ENCODE data around the gene ZNF407. TPM values are rescaled to one million over a fixed set of nuclear protein-coding genes. Genes with fewer than 3 reads are reported as not detected.

Gene ZNF407
- total RNA-seq, 1 donor from 2014 or later, result 23.5 TPM

GRCh38 chr18:74869904-74870863 is 272.5 kb downstream of the ZNF407 start:
- intact Hi-C loops (cut with micrococcal nuclease), result no loop called here

- intact Hi-C loops (cut with micrococcal nuclease), result no loop called here
These were observed 273.3 kb downstream of the ZNF407 start for GRCh38 chr18:74870950-74871349.

DNA sequence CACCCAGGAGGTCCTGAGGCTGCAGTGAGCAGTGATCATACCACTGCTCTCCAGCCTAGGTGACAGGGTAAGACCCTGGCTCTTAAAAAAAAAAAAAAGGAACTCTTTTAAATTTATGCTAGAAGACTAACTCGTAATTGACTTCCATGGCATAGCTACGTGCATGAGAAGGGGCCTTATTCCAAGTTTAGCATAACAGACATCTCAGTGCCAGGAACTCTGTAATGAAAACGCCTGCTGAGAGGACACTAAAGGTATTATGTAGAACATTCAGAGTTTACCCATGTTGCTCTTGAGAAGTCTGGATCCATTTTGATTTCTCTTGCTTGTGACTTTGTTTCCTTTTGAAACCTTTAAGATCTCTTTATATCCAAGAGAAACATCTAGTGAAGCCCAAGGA is 276.0 kb downstream of the ZNF407 start:
- intact Hi-C loops (cut with micrococcal nuclease), result no loop called here

- intact Hi-C loops (cut with micrococcal nuclease), result no loop called here
These were observed 276.7 kb downstream of the ZNF407 start for GRCh38 chr18:74874351-74874750.

DNA sequence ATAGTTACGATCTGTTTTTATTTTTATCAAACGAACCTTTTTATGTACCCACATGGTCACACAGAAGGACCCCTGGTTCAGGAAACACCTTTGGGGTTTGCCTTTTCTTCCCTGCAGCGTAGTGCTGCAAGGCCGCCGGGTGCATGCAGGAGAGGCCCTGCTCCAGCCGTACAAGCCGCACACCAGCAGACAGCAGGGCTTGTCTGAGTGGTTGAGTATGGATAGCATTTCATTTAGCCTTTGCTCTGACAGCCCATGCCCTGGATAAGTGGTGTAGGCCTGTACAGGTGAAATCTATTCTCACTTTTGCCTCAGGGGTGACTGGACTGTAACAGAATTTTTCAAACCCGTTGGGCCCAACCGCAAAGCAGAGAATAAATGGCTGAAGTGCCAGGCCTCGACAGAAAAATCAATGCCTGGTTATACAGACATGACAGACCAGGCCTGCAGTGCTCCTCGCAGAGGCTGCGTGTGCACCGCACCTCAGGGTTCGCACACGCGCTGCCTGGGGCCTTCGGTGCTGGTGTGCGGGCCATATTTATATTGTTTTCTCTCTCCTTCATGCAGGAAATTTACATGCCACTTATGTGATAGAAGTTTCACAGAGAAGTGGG is 279.1 kb downstream of the ZNF407 start:
- intact Hi-C loops (cut with micrococcal nuclease), result no loop called here

DNA sequence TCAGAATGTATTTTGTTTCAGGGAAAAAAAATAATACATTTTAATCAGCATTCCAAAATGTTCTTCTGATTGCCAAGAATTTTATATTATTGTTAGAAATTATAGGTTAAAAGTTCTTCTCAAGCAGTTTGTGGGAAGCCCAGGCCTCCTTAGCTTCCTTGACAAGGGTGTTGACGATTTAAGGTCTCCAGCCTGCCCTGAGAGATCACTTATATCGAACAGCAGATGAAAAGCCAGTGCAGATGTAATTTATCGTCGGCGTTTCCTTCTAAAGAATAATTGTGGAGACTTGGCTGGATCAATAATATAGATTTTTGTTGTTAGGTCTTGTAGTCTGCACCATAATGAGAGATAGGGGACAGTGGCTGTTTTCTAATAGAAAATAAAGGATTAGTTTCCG is 280.6 kb downstream of the ZNF407 start:
- intact Hi-C loops (cut with micrococcal nuclease), result no loop called here

DNA sequence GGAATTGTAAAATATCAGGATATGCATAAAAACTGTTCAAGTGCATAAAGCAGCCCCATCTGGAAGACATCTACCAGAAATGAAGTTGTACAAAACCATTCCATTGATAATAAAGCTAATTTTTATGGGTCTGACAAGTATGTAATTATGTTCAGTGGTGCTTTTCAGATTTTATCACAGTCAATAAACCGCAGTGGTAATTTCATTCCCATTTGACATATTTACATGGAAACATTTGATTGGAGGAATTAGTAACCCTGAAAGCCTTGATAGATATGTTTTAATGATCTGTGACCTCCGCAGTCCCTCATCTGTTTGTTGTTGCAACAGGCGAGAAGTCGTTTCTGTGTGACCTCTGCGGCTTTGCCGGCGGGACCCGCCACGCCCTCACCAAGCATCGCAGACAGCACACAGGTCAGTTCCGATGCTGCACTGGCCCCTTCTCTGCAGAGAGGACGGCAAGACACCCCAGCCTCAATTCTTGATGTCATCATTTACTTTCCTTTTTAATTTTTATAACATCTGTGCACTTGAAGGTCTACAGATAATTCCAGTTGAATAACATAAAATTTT is 283.1 kb downstream of the ZNF407 start:
- intact Hi-C loops (cut with micrococcal nuclease), result no loop called here

GRCh38 chr18:74892066-74892627 is 294.5 kb downstream of the ZNF407 start:
- intact Hi-C loops (cut with micrococcal nuclease), result loop anchor here (10.0 kb wide), 1 partner anchor 353 kb away; no protein-coding TSS in a partner anchor

GRCh38 chr18:74895686-74896085 is 298.0 kb downstream of the ZNF407 start:
- intact Hi-C loops (cut with micrococcal nuclease), result loop anchor here (1.0 to 10.0 kb wide), 8 partner anchors 55 to 584 kb away; no protein-coding TSS in a partner anchor

GRCh38 chr18:74896390-74896991 is 298.8 kb downstream of the ZNF407 start:
- intact Hi-C loops (cut with micrococcal nuclease), result loop anchor here (1.0 to 10.0 kb wide), 8 partner anchors 54 to 583 kb away; no protein-coding TSS in a partner anchor

DNA sequence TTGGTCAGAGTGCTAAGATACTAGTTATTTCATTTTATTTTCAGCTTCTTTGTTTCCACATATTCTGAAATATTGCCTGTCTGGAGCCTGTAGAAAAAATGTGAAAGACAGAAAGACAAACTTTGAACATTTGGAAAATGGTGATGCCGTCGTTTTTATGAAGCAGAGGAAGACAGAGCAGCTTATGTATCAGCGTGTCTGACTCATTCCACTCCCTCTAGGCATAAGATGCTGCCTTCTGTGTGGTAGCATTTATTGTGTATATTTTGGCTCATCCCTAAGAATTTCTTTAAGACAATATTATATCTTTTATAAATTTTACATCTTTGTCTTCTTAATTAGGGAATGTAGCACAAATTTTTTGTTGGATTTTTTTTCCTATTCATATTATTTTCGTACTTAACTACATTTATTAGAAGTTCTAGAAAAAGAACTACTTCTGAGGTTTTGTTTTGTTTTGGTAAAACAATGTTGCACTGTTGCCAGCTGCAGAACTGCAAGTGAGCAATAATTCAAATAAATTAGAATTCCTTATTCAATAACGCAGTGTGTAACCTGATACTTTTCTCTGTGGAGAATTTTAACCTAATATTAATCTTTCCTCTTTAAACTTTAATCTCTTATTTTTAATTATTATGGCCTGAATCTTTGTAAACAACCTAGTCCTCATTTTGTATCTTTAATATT is 300.4 kb downstream of the ZNF407 start:
- intact Hi-C loops (cut with micrococcal nuclease), result loop anchor here (2.0 to 10.0 kb wide), 5 partner anchors 53 to 347 kb away; no protein-coding TSS in a partner anchor

GRCh38 chr18:74898965-74899364 is 301.3 kb downstream of the ZNF407 start:
- intact Hi-C loops (cut with micrococcal nuclease), result loop anchor here (10.0 kb wide), 1 partner anchor 346 kb away; no protein-coding TSS in a partner anchor

DNA sequence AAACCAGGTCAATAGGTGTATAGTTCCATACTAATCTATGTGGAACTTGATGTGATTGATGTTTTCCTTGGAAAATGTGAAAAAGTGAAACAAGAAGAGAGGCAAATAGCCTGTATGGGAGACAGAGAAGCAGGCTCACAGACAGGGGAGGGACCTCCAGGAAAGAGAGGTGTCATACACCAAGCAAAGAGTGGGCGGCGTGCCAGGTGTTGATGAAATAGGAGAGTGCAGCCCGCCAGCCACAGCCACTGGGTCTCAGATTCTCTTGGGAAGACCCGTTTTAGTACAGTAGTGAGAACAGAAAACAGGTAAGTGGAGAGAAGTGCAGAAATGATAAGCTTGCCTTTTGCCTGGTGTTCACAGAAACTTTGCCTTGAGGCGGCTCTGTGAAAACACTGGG is 301.9 kb downstream of the ZNF407 start:
- intact Hi-C loops (cut with micrococcal nuclease), result loop anchor here (10.0 kb wide), 1 partner anchor 345 kb away; no protein-coding TSS in a partner anchor

DNA sequence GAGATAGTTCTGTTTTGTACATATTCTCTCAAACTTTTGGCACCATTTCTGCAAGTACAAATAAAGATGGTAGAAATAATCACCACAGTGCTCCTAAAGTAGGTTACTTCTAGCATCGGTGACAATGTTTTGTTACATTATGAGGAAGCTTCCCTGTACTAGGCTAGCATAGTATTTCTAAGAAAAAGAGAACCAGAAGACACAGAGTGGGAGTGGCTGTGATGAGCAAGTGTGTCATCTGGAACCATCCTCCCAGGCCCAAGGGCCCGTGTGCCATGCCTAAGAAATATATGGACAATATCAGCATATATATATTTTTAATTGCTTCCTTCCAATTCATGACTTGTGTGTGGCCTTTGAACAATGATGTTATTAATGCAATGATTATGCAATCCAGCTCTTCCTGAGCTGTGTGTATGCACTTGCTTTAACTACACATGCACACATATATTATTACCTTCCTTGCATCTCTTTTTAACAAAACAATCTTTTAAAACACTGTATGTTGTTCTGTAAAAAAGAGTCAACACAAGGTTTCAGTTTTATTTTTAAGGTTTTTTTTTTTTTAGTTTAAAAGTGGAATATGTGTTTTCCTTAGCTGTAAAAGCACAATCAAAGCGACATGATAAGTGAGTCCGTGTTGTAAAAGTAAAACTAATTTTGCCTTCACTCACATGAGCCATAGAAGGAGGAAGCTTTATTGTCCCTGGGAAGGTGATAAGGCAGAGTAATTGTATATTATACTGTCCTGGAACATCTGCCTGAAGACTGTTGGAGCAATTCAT is 303.9 kb downstream of the ZNF407 start:
- intact Hi-C loops (cut with micrococcal nuclease), result loop anchor here (10.0 kb wide), 1 partner anchor 823 kb away; no protein-coding TSS in a partner anchor

DNA sequence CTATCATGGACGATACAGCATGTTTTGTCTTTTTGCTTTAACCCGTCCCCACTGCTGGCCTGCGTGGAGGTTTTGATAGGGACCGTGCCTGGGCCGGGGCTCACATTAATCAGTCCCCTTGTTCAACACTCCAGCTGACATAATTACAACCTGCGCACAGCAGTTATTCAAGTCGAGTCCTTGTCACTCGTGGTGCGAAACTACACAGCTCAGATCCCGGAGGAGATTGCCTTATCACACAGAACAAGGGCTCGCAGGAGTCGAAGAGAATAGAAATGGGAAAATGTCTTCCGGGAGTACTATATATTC is 304.4 kb downstream of the ZNF407 start:
- intact Hi-C loops (cut with micrococcal nuclease), result loop anchor here (10.0 kb wide), 1 partner anchor 823 kb away; no protein-coding TSS in a partner anchor

DNA sequence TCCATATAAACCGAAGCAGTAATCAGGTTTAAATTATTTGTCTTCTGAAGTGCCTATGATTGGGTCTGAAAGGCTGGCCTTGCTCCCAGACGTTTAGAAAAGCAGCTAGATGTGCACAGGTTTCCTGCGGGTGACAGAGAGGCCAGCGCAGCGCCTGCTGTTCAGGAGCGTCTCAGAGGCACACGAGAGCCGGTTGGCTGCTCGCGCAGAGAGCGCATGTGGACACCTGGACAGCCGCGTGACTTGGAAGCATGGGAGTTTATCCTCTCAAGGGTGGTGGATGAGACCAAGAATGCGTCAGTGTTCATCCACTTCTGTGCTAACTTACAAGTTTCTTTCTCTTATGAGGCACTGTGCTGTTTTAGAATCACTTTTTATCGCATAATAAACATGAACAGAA is 307.6 kb downstream of the ZNF407 start:
- intact Hi-C loops (cut with micrococcal nuclease), result loop anchor here (10.0 kb wide), 1 partner anchor 820 kb away; no protein-coding TSS in a partner anchor

GRCh38 chr18:74906184-74906583 is 308.5 kb downstream of the ZNF407 start:
- intact Hi-C loops (cut with micrococcal nuclease), result loop anchor here (10.0 kb wide), 1 partner anchor 819 kb away; no protein-coding TSS in a partner anchor

DNA sequence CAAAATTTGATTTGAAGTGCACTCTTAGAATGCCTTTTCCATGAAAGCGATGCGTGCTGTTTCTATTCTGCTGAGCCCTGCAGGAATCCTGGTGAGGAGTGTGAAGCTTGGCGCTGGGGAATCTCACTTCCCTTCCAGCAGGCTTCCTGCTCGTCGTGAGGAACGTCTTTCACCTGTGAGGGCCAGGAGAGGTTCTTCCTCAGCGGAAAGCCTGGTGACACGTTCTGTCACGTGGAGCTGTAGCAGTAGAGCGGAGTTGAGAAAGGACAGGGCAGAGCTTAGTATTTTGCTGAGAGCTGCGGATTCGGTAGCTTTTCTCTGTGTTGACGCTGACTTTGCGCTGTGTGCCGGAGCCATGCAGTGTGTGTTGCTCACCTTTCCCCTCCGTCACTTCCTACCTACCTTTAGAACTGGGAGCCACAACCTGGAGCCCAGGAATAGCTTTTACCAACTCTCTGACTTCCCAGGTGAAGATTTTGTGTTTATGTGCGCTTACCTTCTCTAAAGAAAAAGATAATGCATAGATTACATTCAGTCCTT is 316.5 kb downstream of the ZNF407 start:
- intact Hi-C loops (cut with micrococcal nuclease), result no loop called here

DNA sequence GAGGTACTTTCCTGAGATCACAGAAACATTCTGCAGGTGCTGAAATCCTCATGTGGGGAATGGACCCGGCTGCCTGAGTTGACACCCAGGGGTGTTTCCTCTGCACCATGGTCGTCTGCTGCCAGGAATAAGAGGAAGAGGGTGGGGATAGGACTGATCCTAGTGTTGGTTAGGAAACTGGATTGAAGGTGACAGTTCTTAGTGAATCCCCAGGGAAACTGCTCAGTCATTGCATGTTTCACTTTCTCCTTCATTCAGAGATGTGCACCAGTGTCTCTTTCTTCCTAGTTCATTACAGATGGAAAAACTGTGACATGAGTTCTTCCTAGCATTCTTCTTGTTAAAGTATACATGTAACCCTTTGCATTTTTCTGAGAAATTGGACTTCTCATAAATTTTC is 317.0 kb downstream of the ZNF407 start:
- intact Hi-C loops (cut with micrococcal nuclease), result no loop called here

Data from T-helper 1 cell treated with Interleukin-12 subunit alpha and Interleukin-12 subunit beta and Interleukin-4 antibody, amounts not matched to agents 30 ng/mL and 1 ng/mL, for 36 hours (primary cell).